ENCODE data around the gene PCDHGB2. TPM values are rescaled to one million over a fixed set of nuclear protein-coding genes. Genes with fewer than 3 reads are reported as not detected.
A peak's percentile ranks its signal among the peaks of the same experiment; 100 is the strongest.
"Not testable (repeated sequence)": the region's sequence is repeated elsewhere in the genome, so short reads cannot be mapped to it uniquely, and the experiment has no call there.

Gene PCDHGB2
- total and polyA plus RNA-seq, 12 donors = 0.10 to 6.3 (median 2.8) TPM

DNA sequence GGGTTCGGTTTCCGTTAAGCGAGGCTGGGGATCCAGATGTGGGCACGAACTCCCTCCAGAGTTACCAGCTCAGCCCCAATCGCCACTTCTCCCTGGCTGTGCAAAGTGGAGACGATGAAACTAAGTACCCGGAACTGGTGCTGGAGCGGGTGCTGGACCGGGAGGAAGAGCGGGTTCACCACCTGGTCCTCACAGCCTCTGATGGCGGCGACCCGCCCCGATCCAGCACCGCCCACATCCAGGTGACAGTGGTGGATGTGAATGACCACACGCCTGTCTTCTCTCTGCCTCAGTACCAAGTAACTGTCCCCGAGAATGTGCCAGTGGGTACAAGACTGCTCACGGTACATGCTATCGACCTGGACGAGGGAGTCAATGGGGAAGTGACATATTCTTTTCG, 23.6 kb downstream of the PCDHGB2 start:
- no peaks in the 10 kb centered on the region for H3K27me3 ChIP-seq
- intact Hi-C loops (cut with DNase I) = no loop called here
- peaks cover 4 to 19% (median 12%) of the 10 kb centered on the region in 3 donors for H3K9me3 ChIP-seq (replicated peaks in 1 of 3)
- H3K27ac ChIP-seq = no peak overlapping the region
- 28 to 46% (median 35%) methylated on average over 17 to 21 of the region's 21 CpGs for WGBS, 4 donors
- no peak for DNase-seq
- H3K36me3 ChIP-seq (replicated peaks in 1 of 2) = no peaks in the 10 kb centered on the region
- H3K4me3 ChIP-seq = no peak overlapping the region
- no peaks in the 10 kb centered on the region for H3K4me1 ChIP-seq (replicated peaks in 1 of 2)
- TF ChIP-seq, protein P1, sequence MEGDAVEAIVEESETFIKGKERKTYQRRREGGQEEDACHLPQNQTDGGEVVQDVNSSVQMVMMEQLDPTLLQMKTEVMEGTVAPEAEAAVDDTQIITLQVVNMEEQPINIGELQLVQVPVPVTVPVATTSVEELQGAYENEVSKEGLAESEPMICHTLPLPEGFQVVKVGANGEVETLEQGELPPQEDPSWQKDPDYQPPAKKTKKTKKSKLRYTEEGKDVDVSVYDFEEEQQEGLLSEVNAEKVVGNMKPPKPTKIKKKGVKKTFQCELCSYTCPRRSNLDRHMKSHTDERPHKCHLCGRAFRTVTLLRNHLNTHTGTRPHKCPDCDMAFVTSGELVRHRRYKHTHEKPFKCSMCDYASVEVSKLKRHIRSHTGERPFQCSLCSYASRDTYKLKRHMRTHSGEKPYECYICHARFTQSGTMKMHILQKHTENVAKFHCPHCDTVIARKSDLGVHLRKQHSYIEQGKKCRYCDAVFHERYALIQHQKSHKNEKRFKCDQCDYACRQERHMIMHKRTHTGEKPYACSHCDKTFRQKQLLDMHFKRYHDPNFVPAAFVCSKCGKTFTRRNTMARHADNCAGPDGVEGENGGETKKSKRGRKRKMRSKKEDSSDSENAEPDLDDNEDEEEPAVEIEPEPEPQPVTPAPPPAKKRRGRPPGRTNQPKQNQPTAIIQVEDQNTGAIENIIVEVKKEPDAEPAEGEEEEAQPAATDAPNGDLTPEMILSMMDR (IDR thresholded peaks at IDR 0.05) = no peak
- TF ChIP-seq POLR2A (IDR thresholded peaks at IDR 0.05) = no peak

DNA sequence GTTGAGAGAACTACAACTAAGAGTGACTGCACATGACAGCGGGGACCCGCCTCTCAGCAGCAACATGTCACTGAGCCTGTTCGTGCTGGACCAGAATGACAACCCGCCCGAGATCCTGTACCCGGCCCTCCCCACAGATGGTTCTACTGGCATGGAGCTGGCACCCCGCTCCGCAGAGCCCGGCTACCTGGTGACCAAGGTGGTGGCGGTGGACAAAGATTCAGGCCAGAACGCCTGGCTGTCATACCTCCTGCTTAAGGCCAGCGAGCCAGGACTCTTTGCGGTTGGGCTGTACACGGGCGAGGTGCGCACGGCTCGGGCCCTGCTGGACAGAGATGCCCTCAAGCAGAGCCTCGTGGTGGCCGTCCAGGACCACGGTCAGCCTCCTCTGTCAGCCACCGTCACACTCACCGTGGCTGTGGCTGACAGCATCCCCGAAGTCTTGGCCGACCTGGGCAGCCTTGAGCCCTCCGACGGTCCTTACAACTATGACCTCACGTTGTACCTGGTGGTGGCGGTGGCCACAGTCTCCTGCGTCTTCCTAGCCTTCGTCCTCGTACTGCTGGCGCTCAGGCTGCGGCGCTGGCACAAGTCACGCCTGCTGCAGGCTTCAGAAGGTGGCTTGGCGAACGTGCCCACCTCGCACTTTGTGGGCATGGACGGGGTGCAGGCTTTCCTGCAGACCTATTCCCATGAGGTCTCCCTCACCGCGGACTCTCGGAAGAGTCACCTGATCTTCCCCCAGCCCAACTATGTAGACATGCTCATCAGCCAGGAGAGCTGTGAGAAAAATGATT, 24.9 kb downstream of the PCDHGB2 start:
- H3K36me3 ChIP-seq (replicated peaks in 1 of 2) = no peaks in the 10 kb centered on the region
- H3K9me3 ChIP-seq (replicated peaks in 1 of 3) = peaks cover 0 to 24% (median 11%) of the 10 kb centered on the region in 3 donors
- H3K27me3 ChIP-seq = no peaks in the 10 kb centered on the region
- TF ChIP-seq POLR2A (IDR thresholded peaks at IDR 0.05) = no peak
- TF ChIP-seq, protein P1 (IDR thresholded peaks at IDR 0.05) = no peak
- intact Hi-C loops (cut with DNase I) = no loop called here
- 38 to 66% (median 42%) methylated on average over 9 to 43 of the region's 43 CpGs for WGBS, 4 donors
- H3K27ac ChIP-seq = no peak overlapping the region
- DNase-seq = peak in 1 of 7 donors; percentile 31
- H3K4me3 ChIP-seq = no peak overlapping the region
- no peaks in the 10 kb centered on the region for H3K4me1 ChIP-seq (replicated peaks in 1 of 2)

DNA sequence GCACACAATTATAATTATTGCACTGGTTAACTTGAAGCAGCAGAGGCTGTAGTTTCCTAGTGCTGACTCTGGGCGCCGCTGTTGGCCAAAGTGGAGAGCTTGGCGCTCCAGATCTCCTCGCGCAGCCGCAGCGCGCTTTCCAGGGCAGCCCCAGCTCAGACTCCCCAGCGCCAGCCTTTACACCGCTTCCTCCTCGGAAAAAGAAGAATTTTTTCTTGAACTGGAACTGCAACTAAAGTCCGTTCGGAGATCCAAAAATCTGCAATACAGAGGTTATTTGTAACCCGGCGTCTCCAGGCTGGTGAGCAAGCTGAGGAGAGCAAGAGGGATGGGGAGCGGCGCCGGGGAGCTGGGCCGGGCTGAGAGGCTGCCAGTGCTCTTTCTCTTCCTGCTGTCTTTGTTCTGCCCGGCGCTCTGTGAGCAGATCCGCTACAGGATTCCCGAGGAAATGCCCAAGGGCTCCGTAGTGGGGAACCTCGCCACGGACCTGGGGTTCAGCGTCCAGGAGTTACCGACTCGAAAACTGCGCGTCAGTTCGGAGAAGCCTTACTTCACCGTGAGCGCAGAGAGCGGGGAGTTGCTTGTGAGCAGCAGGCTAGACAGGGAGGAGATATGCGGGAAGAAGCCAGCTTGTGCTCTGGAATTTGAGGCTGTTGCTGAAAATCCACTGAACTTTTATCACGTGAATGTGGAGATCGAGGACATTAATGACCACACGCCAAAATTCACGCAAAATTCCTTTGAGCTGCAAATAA, 27.9 kb downstream of the PCDHGB2 start, which contains the start of gene PCDHGB4:
Gene PCDHGB4, plus strand, starts transcription at position 142 of the 755 bp plus-strand sequence. Its CDS starts 187 bp downstream, at position 329.
- H3K4me1 ChIP-seq (replicated peaks in 1 of 2); DNase-seq; H3K36me3 ChIP-seq (replicated peaks in 1 of 2); intact Hi-C loops (cut with DNase I); H3K27ac ChIP-seq; H3K27me3 ChIP-seq: not testable (repeated sequence)
- WGBS, 4 donors = 8 to 18% (median 11%) methylated on average over 17 to 22 of the region's 40 CpGs
- Histone ChIP-seq H3K9me3 (replicated peaks in 1 of 3) (peaks cover 0 to 35% (median 14%) of the 10 kb centered on the region in 3 donors), H3K4me3 (peak within 1 kb of the TSS in 1 of 4 donors; percentile 20)
- TF ChIP-seq, protein P1 (IDR thresholded peaks at IDR 0.05) = peak in 3 of 6 experiments; percentile 5 to 28 (median 12)

DNA sequence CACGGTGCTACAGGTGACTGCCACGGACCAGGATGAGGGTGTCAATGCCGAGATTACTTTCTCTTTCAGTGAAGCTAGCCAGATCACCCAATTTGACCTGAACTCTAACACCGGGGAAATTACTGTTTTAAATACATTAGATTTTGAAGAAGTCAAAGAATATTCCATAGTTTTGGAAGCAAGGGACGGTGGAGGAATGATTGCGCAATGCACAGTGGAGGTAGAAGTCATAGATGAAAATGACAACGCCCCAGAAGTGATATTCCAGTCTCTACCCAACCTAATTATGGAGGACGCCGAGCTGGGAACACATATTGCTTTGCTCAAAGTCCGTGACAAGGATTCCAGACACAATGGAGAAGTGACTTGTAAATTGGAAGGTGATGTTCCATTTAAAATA, 28.9 kb downstream of the PCDHGB2 start:
- Histone ChIP-seq H3K4me3 (no peak overlapping the region), H3K9me3 (replicated peaks in 1 of 3) (peaks cover 0 to 40% (median 14%) of the 10 kb centered on the region in 3 donors), H3K27me3 (no peaks in the 10 kb centered on the region), H3K27ac (no peak overlapping the region), H3K36me3 (replicated peaks in 1 of 2) (no peaks in the 10 kb centered on the region), H3K4me1 (replicated peaks in 1 of 2) (no peaks in the 10 kb centered on the region)
- no peak for DNase-seq
- intact Hi-C loops (cut with DNase I) = no loop called here
- no peak for TF ChIP-seq POLR2A (IDR thresholded peaks at IDR 0.05)
- TF ChIP-seq, protein P1 (IDR thresholded peaks at IDR 0.05) = no peak
- 42 to 59% (median 48%) methylated on average over 10 of the region's 10 CpGs for WGBS, 4 donors

Measured in adrenal gland (tissue), 12 donors.